HG02938 (cell line): ENCODE results near the gene CALHM2.
A peak's percentile ranks its signal among the peaks of the same experiment; 100 is the strongest.
"Not testable (repeated sequence)": the region's sequence is repeated elsewhere in the genome, so short reads cannot be mapped to it uniquely, and the experiment has no call there.

Source experiments
- ATAC-seq: cut with Tn5 transposase; IDR thresholded peaks from one replicate; pipeline ENCODE4 v1.9.1; 2021; ENCODE audit warnings: mild to moderate bottlenecking, moderate library complexity; ENCODE audit not compliant: unreplicated experiment

Gene CALHM2

GRCh38 chr10:103451831-103452505 is at the start of gene CALHM2:
Gene CALHM2 (minus strand): TSS chr10:103452370. CDS start chr10:103449941, 2,429 bp downstream.
- peak; percentile 75 for ATAC-seq

GRCh38 chr10:103501186-103501585 is 49.0 kb upstream of the CALHM2 start:
- ATAC-seq = no peak

GRCh38 chr10:103500481-103500880 is 48.3 kb upstream of the CALHM2 start:
- ATAC-seq = no peak

GRCh38 chr10:103499881-103500280 is 47.7 kb upstream of the CALHM2 start:
- no peak for ATAC-seq

- ATAC-seq = no peak
Observed at GRCh38 chr10:103498936-103499638, 46.9 kb upstream of the CALHM2 start.

GRCh38 chr10:103497161-103497915 is 45.2 kb upstream of the CALHM2 start:
- no peak for ATAC-seq

- ATAC-seq = no peak
Observed at GRCh38 chr10:103495321-103495720, 43.2 kb upstream of the CALHM2 start.

GRCh38 chr10:103493916-103494877 is 42.0 kb upstream of the CALHM2 start:
- ATAC-seq = no peak

- ATAC-seq = no peak
Observed at GRCh38 chr10:103493362-103493915, 41.3 kb upstream of the CALHM2 start, which contains the start of gene NEURL1. Gene NEURL1 (plus strand): TSS chr10:103493705. CDS start chr10:103494388, 683 bp downstream.

- ATAC-seq = no peak
Observed at GRCh38 chr10:103492655-103493261, 40.6 kb upstream of the CALHM2 start.

GRCh38 chr10:103491729-103492364 is 39.7 kb upstream of the CALHM2 start:
- no peak for ATAC-seq

GRCh38 chr10:103490986-103491314 is 38.8 kb upstream of the CALHM2 start:
- peak; percentile 17 for ATAC-seq

- ATAC-seq = no peak
Observed at GRCh38 chr10:103487410-103487708, 35.2 kb upstream of the CALHM2 start.

- not testable (repeated sequence) for ATAC-seq
Observed at GRCh38 chr10:103486635-103487409, 34.7 kb upstream of the CALHM2 start.

GRCh38 chr10:103481974-103482531 is 29.9 kb upstream of the CALHM2 start:
- no peak for ATAC-seq

- ATAC-seq = no peak
Observed at GRCh38 chr10:103480521-103480920, 28.4 kb upstream of the CALHM2 start.

- no peak for ATAC-seq
Observed at GRCh38 chr10:103479135-103479534, 27.0 kb upstream of the CALHM2 start, which contains the start of gene CALHM3. Gene CALHM3 (minus strand): TSS chr10:103479240. CDS start chr10:103479032, 208 bp downstream.

- no peak for ATAC-seq
Observed at GRCh38 chr10:103478671-103479070, 26.5 kb upstream of the CALHM2 start.
